Measurements from ENCODE around the gene MICAL3. TPM values are rescaled to one million over a fixed set of nuclear protein-coding genes. Genes with fewer than 3 reads are reported as not detected.
A peak's percentile ranks its signal among the peaks of the same experiment; 100 is the strongest.
"Not testable (repeated sequence)": the region's sequence is repeated elsewhere in the genome, so short reads cannot be mapped to it uniquely, and the experiment has no call there.

The MICAL3 gene
- total and polyA plus RNA-seq, 9 donors = 17.5 to 106 (median 81.3) TPM

DNA sequence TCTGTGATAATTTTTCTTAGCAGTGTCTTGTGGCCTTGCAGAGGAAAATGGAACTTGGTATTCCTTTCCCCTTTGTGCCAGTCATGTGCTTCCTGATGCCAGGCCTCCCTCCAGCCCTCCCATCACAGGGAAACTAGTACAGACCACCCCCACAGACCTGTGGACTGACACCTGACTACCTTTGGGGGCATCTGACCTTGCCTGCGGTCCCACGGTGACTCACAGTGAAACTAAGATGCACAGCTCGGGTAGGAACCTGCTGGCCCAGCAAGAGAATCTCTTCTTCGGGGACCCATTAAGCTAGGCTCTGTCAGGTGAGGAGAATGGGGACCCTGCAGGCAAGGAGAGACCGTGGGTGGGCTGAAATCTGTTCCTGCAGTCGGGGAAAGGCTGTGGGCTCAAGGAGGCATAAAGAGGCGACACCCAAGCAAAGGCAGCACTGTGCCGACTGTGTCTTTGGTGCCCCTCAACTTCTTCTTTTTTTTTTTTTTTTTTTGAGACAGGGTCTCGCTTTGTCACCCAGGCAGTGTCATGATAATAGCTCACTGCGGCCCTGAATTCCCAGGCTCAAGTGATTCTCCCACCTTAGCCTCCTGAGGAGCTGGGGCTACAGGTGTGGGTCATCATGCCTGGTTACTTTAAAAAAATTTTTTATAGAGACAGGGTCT is 32.6 kb upstream of the MICAL3 start:
- intact Hi-C loops (cut with DNase I) = no loop called here
- no peaks in the 10 kb centered on the region for H3K9me3 ChIP-seq
- WGBS, 3 donors = 82 to 90% (median 88%) methylated on average over 10 of the region's 10 CpGs
- no peak overlapping the region for H3K4me3 ChIP-seq
- TF ChIP-seq, protein P1, sequence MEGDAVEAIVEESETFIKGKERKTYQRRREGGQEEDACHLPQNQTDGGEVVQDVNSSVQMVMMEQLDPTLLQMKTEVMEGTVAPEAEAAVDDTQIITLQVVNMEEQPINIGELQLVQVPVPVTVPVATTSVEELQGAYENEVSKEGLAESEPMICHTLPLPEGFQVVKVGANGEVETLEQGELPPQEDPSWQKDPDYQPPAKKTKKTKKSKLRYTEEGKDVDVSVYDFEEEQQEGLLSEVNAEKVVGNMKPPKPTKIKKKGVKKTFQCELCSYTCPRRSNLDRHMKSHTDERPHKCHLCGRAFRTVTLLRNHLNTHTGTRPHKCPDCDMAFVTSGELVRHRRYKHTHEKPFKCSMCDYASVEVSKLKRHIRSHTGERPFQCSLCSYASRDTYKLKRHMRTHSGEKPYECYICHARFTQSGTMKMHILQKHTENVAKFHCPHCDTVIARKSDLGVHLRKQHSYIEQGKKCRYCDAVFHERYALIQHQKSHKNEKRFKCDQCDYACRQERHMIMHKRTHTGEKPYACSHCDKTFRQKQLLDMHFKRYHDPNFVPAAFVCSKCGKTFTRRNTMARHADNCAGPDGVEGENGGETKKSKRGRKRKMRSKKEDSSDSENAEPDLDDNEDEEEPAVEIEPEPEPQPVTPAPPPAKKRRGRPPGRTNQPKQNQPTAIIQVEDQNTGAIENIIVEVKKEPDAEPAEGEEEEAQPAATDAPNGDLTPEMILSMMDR (IDR thresholded peaks at IDR 0.05) = no peak
- peaks cover 12% of the 10 kb centered on the region for H3K4me1 ChIP-seq (ENCODE audit: insufficient read depth)
- no peaks in the 10 kb centered on the region for H3K36me3 ChIP-seq
- H3K27ac ChIP-seq = peak overlapping the region; percentile 55 to 61
- no peak for DNase-seq
- H3K27me3 ChIP-seq = no peaks in the 10 kb centered on the region

DNA sequence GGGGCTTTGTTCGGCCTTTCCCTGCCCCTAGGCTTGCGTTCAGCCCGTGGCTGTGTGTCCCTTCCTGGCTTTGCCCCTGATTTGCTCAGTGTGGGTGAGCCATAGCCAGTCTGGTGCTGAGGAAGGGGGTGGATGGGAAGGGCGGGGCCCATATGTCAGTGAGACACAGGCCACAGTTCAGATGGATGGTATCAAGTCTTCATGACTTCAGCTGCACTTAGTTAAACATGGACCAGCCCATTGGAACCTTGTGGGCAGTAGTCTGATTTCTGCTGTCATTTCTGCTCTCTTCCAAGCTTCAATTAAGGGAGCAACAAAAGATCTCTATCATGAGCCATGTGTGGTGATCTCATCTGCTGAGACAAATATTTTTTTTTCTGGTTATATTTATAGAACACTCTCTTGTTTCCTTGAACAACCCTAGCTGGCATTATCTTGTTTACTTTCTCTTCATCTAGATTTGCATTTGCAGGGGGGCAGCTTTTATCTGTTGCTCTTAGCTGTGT is 31.9 kb upstream of the MICAL3 start:
- Histone ChIP-seq H3K4me1 (ENCODE audit: insufficient read depth) (peaks cover 12% of the 10 kb centered on the region), H3K9me3 (no peaks in the 10 kb centered on the region), H3K27ac (peak overlapping the region; percentile 43 to 61), H3K36me3 (no peaks in the 10 kb centered on the region), H3K27me3 (no peaks in the 10 kb centered on the region), H3K4me3 (no peak overlapping the region)
- intact Hi-C loops (cut with DNase I) = no loop called here
- DNase-seq = no peak
- TF ChIP-seq, protein P1 (IDR thresholded peaks at IDR 0.05) = no peak
- TF ChIP-seq POLR2A (IDR thresholded peaks at IDR 0.05) (no peak), EP300 (IDR thresholded peaks at IDR 0.05) (no peak)
- 63 to 78% (median 70%) methylated on average over 4 of the region's 4 CpGs for WGBS, 3 donors

DNA sequence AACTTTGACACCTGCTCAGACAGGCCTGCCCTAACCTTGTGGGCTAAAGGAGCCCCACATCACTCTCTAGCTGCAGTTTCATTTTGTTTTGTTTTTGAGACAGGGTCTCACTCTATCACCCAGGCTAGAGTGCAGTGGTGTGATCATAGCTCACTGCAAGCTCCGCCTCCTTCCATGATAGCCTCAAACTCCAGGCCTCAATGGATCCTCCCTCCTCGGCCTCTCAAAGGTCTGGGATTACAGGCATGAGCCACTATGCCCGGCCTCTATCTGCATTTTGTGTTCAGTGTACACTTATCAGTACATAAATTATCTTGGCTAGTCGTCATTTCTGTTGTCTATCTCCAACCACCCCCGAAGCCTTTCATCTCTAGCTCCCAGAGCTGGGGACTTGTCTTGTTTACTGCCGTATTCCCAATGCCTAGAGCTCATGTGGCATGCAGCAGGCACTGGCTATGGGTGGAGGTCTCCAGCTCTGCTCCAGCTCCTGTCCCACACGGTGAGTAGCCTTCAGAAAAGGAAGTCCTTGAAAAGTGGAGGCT is 31.3 kb upstream of the MICAL3 start:
- no peaks in the 10 kb centered on the region for H3K27me3 ChIP-seq
- intact Hi-C loops (cut with DNase I) = no loop called here
- DNase-seq = no peak
- no peaks in the 10 kb centered on the region for H3K36me3 ChIP-seq
- H3K9me3 ChIP-seq = no peaks in the 10 kb centered on the region
- no peak overlapping the region for H3K4me3 ChIP-seq
- TF ChIP-seq, protein P1 (IDR thresholded peaks at IDR 0.05) = no peak
- TF ChIP-seq EP300 (IDR thresholded peaks at IDR 0.05) (no peak), POLR2A (IDR thresholded peaks at IDR 0.05) (no peak)
- 80 to 85% (median 83%) methylated on average over 7 of the region's 7 CpGs for WGBS, 3 donors
- H3K27ac ChIP-seq = peak overlapping the region; percentile 41 to 61
- peaks cover 11% of the 10 kb centered on the region for H3K4me1 ChIP-seq (ENCODE audit: insufficient read depth)

DNA sequence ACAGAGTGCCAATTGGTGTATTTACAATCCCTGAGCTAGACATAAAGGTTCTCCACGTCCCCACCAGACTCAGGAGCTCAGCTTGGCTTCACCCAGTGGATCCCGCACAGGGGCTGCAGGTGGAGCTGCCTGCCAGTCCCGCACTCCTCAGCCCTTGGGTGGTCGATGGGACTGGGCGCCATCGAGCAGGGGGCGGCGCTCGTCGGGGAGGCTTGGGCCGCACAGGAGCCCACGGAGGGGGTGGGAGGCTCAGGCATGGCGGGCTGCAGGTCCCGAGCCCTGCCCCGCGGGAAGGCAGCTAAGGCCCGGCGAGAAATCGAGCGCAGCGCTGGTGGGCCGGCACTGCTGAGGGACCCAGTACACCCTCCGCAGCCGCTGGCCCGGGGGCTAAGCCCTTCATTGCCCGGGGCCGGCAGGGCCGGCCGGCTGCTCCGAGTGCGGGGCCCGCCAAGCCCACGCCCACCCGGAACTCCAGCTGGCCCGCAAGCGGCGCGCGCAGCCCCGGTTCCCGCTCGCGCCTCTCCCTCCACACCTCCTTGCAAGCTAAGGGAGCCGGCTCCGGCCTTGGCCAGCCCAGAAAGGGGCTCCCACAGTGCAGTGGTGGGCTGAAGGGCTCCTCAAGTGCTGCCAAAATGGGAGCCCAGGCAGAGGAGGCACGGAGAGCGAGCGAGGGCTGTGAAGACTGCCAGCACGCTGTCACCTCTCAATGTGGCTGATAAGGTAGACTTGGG is 29.0 kb upstream of the MICAL3 start:
- WGBS, 3 donors = 95 to 97% (median 95%) methylated on average over 34 to 47 of the region's 49 CpGs
- H3K36me3 ChIP-seq; H3K4me3 ChIP-seq; H3K27me3 ChIP-seq; H3K9me3 ChIP-seq; DNase-seq; H3K27ac ChIP-seq; intact Hi-C loops (cut with DNase I): not testable (repeated sequence)
- H3K4me1 ChIP-seq (ENCODE audit: insufficient read depth) = peaks cover 13% of the 10 kb centered on the region

DNA sequence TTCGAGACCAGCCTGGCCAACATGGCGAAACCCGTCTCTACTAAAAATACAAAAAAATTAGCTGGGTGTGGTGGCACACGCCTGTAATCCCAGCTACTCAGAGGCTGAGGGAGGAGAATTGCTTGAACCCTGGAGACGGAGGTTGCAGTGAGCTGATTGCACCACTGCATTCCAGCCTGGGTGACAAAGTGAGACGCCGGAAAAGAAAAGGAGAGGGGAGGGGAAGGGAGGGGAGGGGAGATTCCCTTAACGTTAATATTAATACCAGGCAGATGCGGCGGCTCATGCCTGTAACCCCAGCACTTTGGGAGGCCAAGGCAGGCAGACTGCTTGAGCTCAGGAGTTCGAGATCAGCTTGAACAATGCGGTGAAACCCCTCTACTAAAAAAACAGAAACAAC is 26.8 kb upstream of the MICAL3 start:
- DNase-seq; intact Hi-C loops (cut with DNase I); H3K4me3 ChIP-seq; H3K9me3 ChIP-seq; H3K4me1 ChIP-seq (ENCODE audit: insufficient read depth); H3K27ac ChIP-seq; H3K36me3 ChIP-seq; H3K27me3 ChIP-seq: not testable (repeated sequence)
- 82 to 85% (median 84%) methylated on average over 12 of the region's 12 CpGs for WGBS, 3 donors
